B cell (primary cell): ENCODE results near the gene MBTPS2. TPM values are rescaled to one million over a fixed set of nuclear protein-coding genes. Genes with fewer than 3 reads are reported as not detected.

Source experiments
- ATAC-seq: fragments of 200-7000 bp; cut with Tn5 transposase; one replicate; pipeline ENCODE4 v1.10.0; 2021; ENCODE audit warnings: low read depth, mild to moderate bottlenecking, moderate number of reproducible peaks, moderate library complexity
- CTCF ChIA-PET: fragments of 350-600 bp; sonication (Branson Sonifier 250); formaldehyde crosslinking; loops from one replicate; lab custom pipeline; 2021; ENCODE audit warnings: antibody characterized with exemption, inconsistent platforms; lab: Charles Lee
- POLR2A ChIA-PET: fragments of 350-600 bp; sonication (Branson Sonifier 250); formaldehyde crosslinking; loops from one replicate; lab custom pipeline; 2021; ENCODE audit warnings: antibody characterized with exemption; lab: Charles Lee
- DNase-seq: peaks from one replicate; pipeline ENCODE4 v3.0.0; 2013
- H2AFZ ChIP-seq: 2 replicates; pipeline ENCODE4 v1.6.1; 2012; ENCODE audit warnings: mild to moderate bottlenecking, low read depth, low read length; ENCODE audit not compliant: insufficient read depth, poor library complexity, severe bottlenecking
- H3K27ac ChIP-seq, 2 donors: 1 replicate in 1 of 2; 2 replicates in 1 of 2; pipeline ENCODE4 v1.5.1; 2012 to 2013; ENCODE audit warnings: low read length in 2 of 2, mild to moderate bottlenecking in 2 of 2, moderate library complexity in 1 of 2
- H3K27me3 ChIP-seq, 4 experiments: fragments of 200-600 bp in 1 of 4; sonication (generic) in 1 of 4; replicated peaks in 1 of 4; 1 replicate in 2 of 4; 2 replicates in 2 of 4; pipeline versions ENCODE4 v1.6.1 to v1.7.0; 2013 to 2016; ENCODE audit warnings: low read length in 3 of 4, mild to moderate bottlenecking in 2 of 4, mixed read lengths in 1 of 4, moderate library complexity in 1 of 4; ENCODE audit not compliant: insufficient read depth in 4 of 4, control insufficient read depth in 3 of 4; ENCODE audit errors: control extremely low read depth in 1 of 4
- H3K36me3 ChIP-seq, 2 experiments: replicated peaks in 1 of 2; 1 replicate in 1 of 2; 2 replicates in 1 of 2; pipeline versions ENCODE4 v1.6.1 to v1.7.1; 2013; ENCODE audit warnings: low read length in 1 of 2; ENCODE audit not compliant: insufficient read depth in 2 of 2, control insufficient read depth in 1 of 2; ENCODE audit errors: control extremely low read depth in 1 of 2, extremely low read depth in 1 of 2
- H3K4me1 ChIP-seq, 2 donors: fragments of 200-600 bp in 1 of 2; sonication (generic) in 1 of 2; 1 replicate in 1 of 2; 2 replicates in 1 of 2; pipeline versions ENCODE4 v1.5.1 to v1.6.1; 2013 to 2017; ENCODE audit warnings: low read length in 2 of 2; ENCODE audit not compliant: control insufficient read depth in 2 of 2, insufficient read depth in 2 of 2
- H3K4me2 ChIP-seq: replicated peaks from 2 replicates; pipeline ENCODE3; 2012; ENCODE audit warnings: mild to moderate bottlenecking, low read depth, low read length; ENCODE audit not compliant: poor library complexity, severe bottlenecking
- H3K4me3 ChIP-seq, 5 experiments: fragments of 200-600 bp in 1 of 5; sonication (generic) in 1 of 5; 1 replicate in 3 of 5; 2 replicates in 2 of 5; pipeline versions ENCODE4 v1.5.1 to v1.7.0; 2011 to 2016; ENCODE audit warnings: low read length in 4 of 5, mild to moderate bottlenecking in 4 of 5, low read depth in 2 of 5, control low read depth in 1 of 5, moderate library complexity in 1 of 5; ENCODE audit not compliant: insufficient read depth in 1 of 5; ENCODE audit errors: control extremely low read depth in 1 of 5, extremely low read depth in 1 of 5
- H3K79me2 ChIP-seq: fragments of 200-600 bp; sonication (generic); one replicate; pipeline ENCODE4 v1.6.0; 2016; ENCODE audit warnings: low read length; ENCODE audit not compliant: control insufficient read depth, insufficient read depth
- H3K9ac ChIP-seq: fragments of 200-600 bp; sonication (generic); 2 replicates; pipeline ENCODE4 v1.6.1; 2017; ENCODE audit warnings: mild to moderate bottlenecking, low read length, moderate library complexity
- H3K9me3 ChIP-seq, 3 donors: one replicate each; pipeline versions ENCODE4 v1.6.1 to v1.7.1; 2013; ENCODE audit warnings: low read length in 2 of 3; ENCODE audit not compliant: control insufficient read depth in 2 of 3, insufficient read depth in 1 of 3; ENCODE audit errors: control extremely low read depth in 1 of 3
- H4K20me1 ChIP-seq: 2 replicates; pipeline ENCODE4 v1.6.0; 2012; ENCODE audit warnings: mild to moderate bottlenecking, low read length; ENCODE audit not compliant: insufficient read depth, control insufficient read depth, poor library complexity, severe bottlenecking
- H3K27ac Mint-ChIP-seq: one replicate; pipeline ENCODE4 v1.8.0; 2021; ENCODE audit warnings: mixed read lengths
- H3K27me3 Mint-ChIP-seq: one replicate; pipeline ENCODE4 v1.8.0; 2021; ENCODE audit warnings: mixed read lengths
- H3K4me1 Mint-ChIP-seq: one replicate; pipeline ENCODE4 v1.8.0; 2021; ENCODE audit warnings: mixed read lengths
- H3K4me3 Mint-ChIP-seq: one replicate; pipeline ENCODE4 v1.8.0; 2021; ENCODE audit warnings: mixed read lengths
- H3K9me3 Mint-ChIP-seq: one replicate; pipeline ENCODE4 v1.8.0; 2022; ENCODE audit warnings: mixed read lengths; ENCODE audit not compliant: insufficient read depth
- CTCF ChIP-seq: fragments of 200-600 bp; IDR thresholded peaks from one replicate; pipeline ENCODE4 v1.8.0; 2022; ENCODE audit warnings: antibody characterized with exemption, mild to moderate bottlenecking
- EZH2 ChIP-seq: IDR thresholded peaks from 2 replicates; pipeline ENCODE4 v1.6.1; 2012; ENCODE audit warnings: borderline replicate concordance, low read depth, mild to moderate bottlenecking, moderate library complexity, low read length; ENCODE audit not compliant: insufficient read depth, poor library complexity, severe bottlenecking
- WGBS: methylation state at CpG from one replicate; pipeline ENCODE4 v1.1.5; 2013; ENCODE audit warnings: missing lambda C conversion rate; ENCODE audit not compliant: insufficient coverage; 5-methylcytosine and 5-hydroxymethylcytosine counted together
- intact Hi-C: fragments of 100-400 bp; cut with micrococcal nuclease; formaldehyde crosslinking; loops from one replicate; pipeline ENCODE4 v1.10.0; 2022
- polyA plus RNA-seq: library from polyadenylated mRNA; depleted of rRNA; stranded (reverse); fragments of >200 nt; gene quantifications from 2 replicates; pipeline ENCODE4 v1.2.3, GENCODE V29; 2012
- total RNA-seq, 2 donors: library from RNA; stranded (reverse); fragments of 120-200 nt in 1 of 2; gene quantifications; 1 replicate in 1 of 2; 2 replicates in 1 of 2; pipeline versions ENCODE4 v1.2.3 to v1.2.4, GENCODE V29; 2013 to 2022

The MBTPS2 gene
- total and polyA plus RNA-seq, 2 donors (not counting 1 experiment from before 2014, with no cell fraction given): 1.8 to 8.2 TPM

GRCh38 chrX:21912220-21912619, 72.8 kb downstream of the MBTPS2 start:
- Histone ChIP-seq H3K9me3 (no peaks in the 10 kb centered on the region), H3K36me3 (no peaks in the 10 kb centered on the region), H3K4me3 (no peak overlapping the region), H3K27ac (no peak overlapping the region), H3K79me2 (no peaks in the 10 kb centered on the region), H2AFZ (no peak overlapping the region), H3K27me3 (no peaks in the 10 kb centered on the region), H3K4me2 (no peak overlapping the region), H4K20me1 (no peaks in the 10 kb centered on the region), H3K4me1 (no peaks in the 10 kb centered on the region), H3K9ac (no peak overlapping the region)
- POLR2A ChIA-PET: no interaction called here
- Mint-ChIP-seq H3K4me1 (no peaks in the 10 kb centered on the region), H3K4me3 (no peak overlapping the region), H3K27ac (no peak overlapping the region), H3K9me3 (no peaks in the 10 kb centered on the region), H3K27me3 (no peaks in the 10 kb centered on the region)
- TF ChIP-seq CTCF (no peak), EZH2 (no peak)
- CTCF ChIA-PET: no interaction called here
- ATAC-seq (no peak), DNase-seq (no peak)
- no CpG with 5 or more reads among the region's 1 CpG for WGBS
- intact Hi-C loops: no loop called here

GRCh38 chrX:21912989-21913388, 73.6 kb downstream of the MBTPS2 start:
- Histone ChIP-seq H3K27ac (no peak overlapping the region), H3K4me3 (no peak overlapping the region), H3K79me2 (no peaks in the 10 kb centered on the region), H3K4me1 (no peaks in the 10 kb centered on the region), H3K9me3 (no peaks in the 10 kb centered on the region), H2AFZ (no peak overlapping the region), H3K4me2 (no peak overlapping the region), H3K27me3 (no peaks in the 10 kb centered on the region), H3K36me3 (no peaks in the 10 kb centered on the region), H3K9ac (no peak overlapping the region), H4K20me1 (no peaks in the 10 kb centered on the region)
- whole genome bisulfite sequencing: 100% methylated on average over 2 of the region's 4 CpGs
- ATAC-seq (no peak), DNase-seq (no peak)
- no peaks in the 10 kb centered on the region for H3K27me3 Mint-ChIP-seq
- intact Hi-C loops: no loop called here
- H3K4me1 Mint-ChIP-seq: no peaks in the 10 kb centered on the region
- H3K4me3 Mint-ChIP-seq: no peak overlapping the region
- CTCF ChIA-PET: no interaction called here
- POLR2A ChIA-PET: no interaction called here
- no peak overlapping the region for H3K27ac Mint-ChIP-seq
- H3K9me3 Mint-ChIP-seq: no peaks in the 10 kb centered on the region
- TF ChIP-seq EZH2: no peak
- no peak for TF ChIP-seq CTCF
